Ishikawa (cell line): ENCODE data around the gene ELOVL7.

Experiments used
- EGR1 ChIP-seq: IDR thresholded peaks from 2 replicates; pipeline ENCODE4 v1.6.1; 2012
- EP300 ChIP-seq: IDR thresholded peaks from 2 replicates; pipeline ENCODE4 v1.6.1; 2012; ENCODE audit warnings: borderline replicate concordance
- FOXM1 ChIP-seq: IDR thresholded peaks from 2 replicates; pipeline ENCODE4 v1.6.1; 2012; ENCODE audit warnings: low read depth, borderline replicate concordance
- NFIC ChIP-seq: IDR thresholded peaks from 2 replicates; pipeline ENCODE4 v1.6.1; 2012
- RAD21 ChIP-seq: IDR thresholded peaks from 2 replicates; pipeline ENCODE4 v1.6.1; 2012; ENCODE audit warnings: low read depth
- TAF1 ChIP-seq: IDR thresholded peaks from 2 replicates; pipeline ENCODE4 v1.6.1; 2012; ENCODE audit warnings: low read depth, mild to moderate bottlenecking
- YY1 ChIP-seq: IDR thresholded peaks from 2 replicates; pipeline ENCODE4 v1.6.1; 2012; ENCODE audit warnings: low read depth

GRCh38 chr5:60888359-60889061 is 44.4 kb upstream of the ELOVL7 start:
- TF ChIP-seq EGR1 (no peak), TAF1 (no peak), YY1 (no peak), FOXM1 (no peak), NFIC (no peak), EP300 (no peak), RAD21 (no peak)
